Endothelial cell of umbilical vein (primary cell): Measurements from ENCODE around the gene FERMT2. TPM values are rescaled to one million over a fixed set of nuclear protein-coding genes. Genes with fewer than 3 reads are reported as not detected.
A peak's percentile ranks its signal among the peaks of the same experiment; 100 is the strongest.

ENCODE experiments used
- BruUV-seq: library from RNA; stranded (reverse); fragments of 400-500 nt; replicated peaks from 2 replicates; lab custom pipeline; 2021; lab: Mats Ljungman, UMichigan
- CTCF ChIA-PET: fragments of 300-600, 350-600 bp; sonication (Branson Sonifier 250); formaldehyde crosslinking; loops from one replicate; lab custom pipeline; 2021; ENCODE audit warnings: antibody characterized with exemption, inconsistent platforms; lab: Charles Lee
- POLR2A ChIA-PET: fragments of 300-600, 350-600 bp; sonication (Branson Sonifier 250); formaldehyde crosslinking; loops from one replicate; lab custom pipeline; 2021; ENCODE audit warnings: antibody characterized with exemption, inconsistent platforms; lab: Charles Lee
- DNase-seq: peaks from one replicate; pipeline ENCODE4 v3.0.0-alpha.2; 2011; ENCODE audit warnings: low read depth, low spot score
- FAIRE-seq: peaks from 2 replicates; lab custom pipeline; 2011; peaks lifted over from hg19 to GRCh38; lab: Jason Lieb, UNC
- H2AFZ ChIP-seq: 2 replicates; pipeline ENCODE4 v1.6.0; 2012; ENCODE audit warnings: low read depth, low read length, control low read depth, inconsistent platforms
- H3K27ac ChIP-seq: 2 replicates; pipeline ENCODE4 v1.5.1; 2011; ENCODE audit warnings: low read depth, mild to moderate bottlenecking, control low read depth, low read length, moderate library complexity; ENCODE audit not compliant: insufficient read depth
- H3K27me3 ChIP-seq, 2 experiments: 2 replicates each; pipeline versions ENCODE4 v1.6.0 to v1.6.1; 2011; ENCODE audit warnings: low read length in 2 of 2, mixed read lengths in 1 of 2; ENCODE audit not compliant: control insufficient read depth in 2 of 2, insufficient read depth in 2 of 2
- H3K36me3 ChIP-seq, 2 experiments: 2 replicates in 1 of 2; 3 replicates in 1 of 2; pipeline ENCODE4 v1.5.1; 2011; ENCODE audit warnings: low read length in 2 of 2, mild to moderate bottlenecking in 1 of 2, moderate library complexity in 1 of 2; ENCODE audit not compliant: control insufficient read depth in 2 of 2, insufficient read depth in 2 of 2; ENCODE audit errors: extremely low read depth in 1 of 2
- H3K4me1 ChIP-seq: 3 replicates; pipeline ENCODE4 v1.5.1; 2011; ENCODE audit warnings: mild to moderate bottlenecking, low read length; ENCODE audit not compliant: control insufficient read depth, insufficient read depth; ENCODE audit errors: extremely low read depth
- H3K4me2 ChIP-seq: 2 replicates; pipeline ENCODE4 v1.6.1; 2011; ENCODE audit warnings: low read length, control low read depth, mixed read lengths; ENCODE audit not compliant: insufficient read depth
- H3K4me3 ChIP-seq, 3 experiments: fragments of 200-600 bp in 1 of 3; sonication (generic), shearing (Covaris generic) in 1 of 3; replicated peaks in 1 of 3; 2 replicates each; pipeline ENCODE4 v1.5.1; 2011 to 2016; ENCODE audit warnings: control low read depth in 3 of 3, low read length in 3 of 3, mild to moderate bottlenecking in 2 of 3, inconsistent platforms in 1 of 3, low read depth in 1 of 3, moderate library complexity in 1 of 3; ENCODE audit not compliant: insufficient read depth in 1 of 3
- H3K79me2 ChIP-seq: 2 replicates; pipeline ENCODE4 v1.6.0; 2012; ENCODE audit warnings: low read length, inconsistent platforms; ENCODE audit not compliant: control insufficient read depth, insufficient read depth
- H3K9ac ChIP-seq: replicated peaks from 2 replicates; pipeline ENCODE3; 2011; ENCODE audit warnings: low read length, control low read depth; ENCODE audit not compliant: insufficient read depth; ENCODE audit errors: extremely low read depth
- H3K9me1 ChIP-seq: replicated peaks from 3 replicates; pipeline ENCODE4 v1.6.0; 2011; ENCODE audit warnings: mild to moderate bottlenecking, low read length; ENCODE audit not compliant: control insufficient read depth, insufficient read depth; ENCODE audit errors: extremely low read depth
- H3K9me3 ChIP-seq: replicated peaks from 2 replicates; pipeline ENCODE4 v1.5.1; 2012; ENCODE audit warnings: low read length, inconsistent platforms; ENCODE audit not compliant: control insufficient read depth, insufficient read depth
- H4K20me1 ChIP-seq: replicated peaks from 2 replicates; pipeline ENCODE3; 2011; ENCODE audit warnings: mild to moderate bottlenecking, low read length; ENCODE audit not compliant: control insufficient read depth, insufficient read depth; ENCODE audit errors: extremely low read depth
- EZH2 ChIP-seq: IDR thresholded peaks from 2 replicates; pipeline ENCODE4 v1.6.1; 2012; ENCODE audit warnings: borderline replicate concordance, low read depth, mild to moderate bottlenecking, moderate library complexity, low read length, inconsistent platforms; ENCODE audit not compliant: severe bottlenecking
- FOS ChIP-seq: IDR thresholded peaks from 2 replicates; pipeline ENCODE4 v1.6.1; 2011; ENCODE audit warnings: mild to moderate bottlenecking, low read length, moderate library complexity, borderline replicate concordance; ENCODE audit not compliant: insufficient read depth
- GATA2 ChIP-seq: IDR thresholded peaks from 2 replicates; pipeline ENCODE4 v1.7.0; 2011; ENCODE audit warnings: low read depth, mild to moderate bottlenecking, moderate library complexity, mixed read lengths, low read length; ENCODE audit not compliant: insufficient read length, insufficient read depth
- JUN ChIP-seq: IDR thresholded peaks from 2 replicates; pipeline ENCODE4 v1.6.1; 2011; ENCODE audit warnings: borderline replicate concordance, low read depth; ENCODE audit not compliant: insufficient read length, insufficient read depth
- dilution Hi-C: fragments of 300-500 bp; cut with MboI; formaldehyde crosslinking; loops from one replicate; pipeline ENCODE4 v1.15.0; 2019; ENCODE audit warnings: low sequenced_read_pairs; ENCODE audit not compliant: extremely low pct_ligation_motif_present
- intact Hi-C: fragments of 100-400 bp; cut with micrococcal nuclease; formaldehyde crosslinking; loops from one replicate; pipeline ENCODE4 v1.10.0; 2022
- polyA plus RNA-seq, 4 experiments: library from polyadenylated mRNA; depleted of rRNA in 3 of 4; stranded (reverse) in 3 of 4; unstranded in 1 of 4; fragments of >200 nt; gene quantifications; 2 replicates each; pipeline versions ENCODE4 v1.2.1 to v1.2.3, GENCODE V29; 2011 to 2012; ENCODE audit warnings: missing spikeins in 1 of 4
- total RNA-seq: library from RNA; stranded (reverse); gene quantifications from 2 replicates; pipeline ENCODE4 v1.2.3, GENCODE V29; 2021

The FERMT2 gene
- total and polyA plus RNA-seq, 2 donors (not counting 3 experiments of a cell fraction or from before 2014, with no cell fraction given) = 58.7 to 108 TPM

- DNase-seq = peak; percentile 73
- no peak overlapping the region for H3K9ac ChIP-seq
- intact Hi-C loops = no loop called here
Observed at GRCh38 chr14:52902971-52903619, 47.8 kb downstream of the FERMT2 start.

GRCh38 chr14:52901357-52901980, 49.4 kb downstream of the FERMT2 start:
- no TSS peak for BruUV-seq
- H4K20me1 ChIP-seq = no peaks in the 10 kb centered on the region
- peaks cover 38% of the 10 kb centered on the region for H3K4me1 ChIP-seq
- H3K4me2 ChIP-seq = no peak overlapping the region
- no peak overlapping the region for H2AFZ ChIP-seq
- no peak overlapping the region for H3K27ac ChIP-seq
- no peak overlapping the region for H3K4me3 ChIP-seq
- no peak overlapping the region for H3K9ac ChIP-seq
- no peaks in the 10 kb centered on the region for H3K27me3 ChIP-seq
- FAIRE-seq (no peak), DNase-seq (no peak)
- ChIA-PET CTCF (no interaction called here), POLR2A (no interaction called here)
- dilution Hi-C loops = no loop called here
- H3K36me3 ChIP-seq = peaks cover 2 to 6% of the 10 kb centered on the region in 2 experiments
- intact Hi-C loops = no loop called here
- no peaks in the 10 kb centered on the region for H3K9me1 ChIP-seq
- TF ChIP-seq EZH2 = no peak
- H3K79me2 ChIP-seq = peaks cover 65% of the 10 kb centered on the region
- H3K9me3 ChIP-seq = no peaks in the 10 kb centered on the region

More at GRCh38 chr14:52902971-52903619, 47.8 kb downstream of the FERMT2 start:
- Histone ChIP-seq H4K20me1 (no peaks in the 10 kb centered on the region), H3K9me3 (no peaks in the 10 kb centered on the region), H3K4me3 (peak overlapping the region in 1 of 3 experiments; percentile 7), H3K4me2 (peak overlapping the region; percentile 39), H3K36me3 (peaks cover 2 to 6% of the 10 kb centered on the region in 2 experiments), H2AFZ (no peak overlapping the region), H3K27ac (peak overlapping the region; percentile 39), H3K27me3 (no peaks in the 10 kb centered on the region), H3K79me2 (peaks cover 70% of the 10 kb centered on the region), H3K9me1 (no peaks in the 10 kb centered on the region), H3K4me1 (peaks cover 48% of the 10 kb centered on the region)
- POLR2A ChIA-PET = no interaction called here
- TF ChIP-seq FOS (peak; percentile 51), JUN (no peak), GATA2 (no peak)
- BruUV-seq = no TSS peak
- dilution Hi-C loops = no loop called here
- CTCF ChIA-PET = interaction anchor here (1.0 to 1.7 kb wide), 2 partner anchors 22 to 58 kb away, joined by 3 to 4 read pairs; no protein-coding TSS in a partner anchor
- peak; percentile 40 for FAIRE-seq
